ENCODE results near the gene CHD2. TPM values are rescaled to one million over a fixed set of nuclear protein-coding genes. Genes with fewer than 3 reads are reported as not detected.

CHD2 gene
- total and polyA plus RNA-seq, 8 donors: 21.5 to 833 (median 131) TPM

DNA sequence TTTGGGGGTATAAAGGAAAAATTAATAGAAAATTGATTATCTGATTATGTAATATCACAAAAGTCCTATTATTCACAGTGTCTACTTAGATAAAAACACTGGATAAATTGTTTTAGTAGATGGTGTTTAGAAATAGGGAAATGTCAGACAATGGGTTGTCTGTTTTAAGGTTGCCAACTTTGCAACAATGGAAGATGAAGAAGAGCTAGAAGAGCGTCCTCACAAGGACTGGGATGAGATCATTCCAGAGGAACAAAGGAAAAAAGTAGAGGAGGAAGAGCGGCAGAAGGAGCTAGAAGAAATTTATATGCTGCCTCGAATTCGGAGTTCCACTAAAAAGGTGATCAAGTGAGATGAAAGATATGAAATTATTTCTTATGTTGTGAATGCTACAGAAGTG lies 84.0 kb downstream of the CHD2 start:
- Histone ChIP-seq H3K36me3 (peaks cover 78 to 100% (median 97%) of the 10 kb centered on the region in 4 donors), H3K27ac (no peak overlapping the region), H3K4me1 (peaks cover 0 to 9% (median 3%) of the 10 kb centered on the region in 4 donors), H3K9me3 (no peaks in the 10 kb centered on the region), H3K4me3 (no peak overlapping the region), H3K27me3 (no peaks in the 10 kb centered on the region)
- WGBS, 5 donors: 85 to 93% (median 87%) methylated on average over 4 of the region's 4 CpGs
- TF ChIP-seq POLR2A (IDR thresholded peaks at IDR 0.05) (no peak), CTCF (IDR thresholded peaks at IDR 0.05) (no peak), POLR2AphosphoS5 (IDR thresholded peaks at IDR 0.05) (no peak), EP300 (IDR thresholded peaks at IDR 0.05) (no peak)
- no peak for DNase-seq
- intact Hi-C loops (cut with DNase I; ENCODE audit: low total_unique reads): no loop called here

GRCh38 chr15:92989470-92989869 lies 89.3 kb downstream of the CHD2 start:
- no peaks in the 10 kb centered on the region for H3K9me3 ChIP-seq
- 75 to 88% (median 87%) methylated on average over 2 of the region's 2 CpGs for WGBS, 5 donors
- intact Hi-C loops (cut with DNase I; ENCODE audit: low total_unique reads): no loop called here
- H3K4me3 ChIP-seq: no peak overlapping the region
- no peak for DNase-seq
- peaks cover 0 to 12% (median 3%) of the 10 kb centered on the region in 4 donors for H3K4me1 ChIP-seq
- peaks cover 68 to 100% (median 95%) of the 10 kb centered on the region in 4 donors for H3K36me3 ChIP-seq
- TF ChIP-seq EP300 (IDR thresholded peaks at IDR 0.05): no peak
- no peak for TF ChIP-seq POLR2AphosphoS5 (IDR thresholded peaks at IDR 0.05)
- TF ChIP-seq CTCF (IDR thresholded peaks at IDR 0.05): no peak
- TF ChIP-seq POLR2A (IDR thresholded peaks at IDR 0.05): no peak
- H3K27ac ChIP-seq: no peak overlapping the region
- H3K27me3 ChIP-seq: no peaks in the 10 kb centered on the region

GRCh38 chr15:92990031-92990430 lies 89.9 kb downstream of the CHD2 start:
- DNase-seq: no peak
- peaks cover 66 to 100% (median 95%) of the 10 kb centered on the region in 4 donors for H3K36me3 ChIP-seq
- H3K4me3 ChIP-seq: no peak overlapping the region
- WGBS, 5 donors: 76 to 93% (median 92%) methylated on average over 2 of the region's 2 CpGs
- H3K9me3 ChIP-seq: no peaks in the 10 kb centered on the region
- H3K4me1 ChIP-seq: peaks cover 0 to 12% (median 3%) of the 10 kb centered on the region in 4 donors
- no peak overlapping the region for H3K27ac ChIP-seq
- TF ChIP-seq POLR2AphosphoS5 (IDR thresholded peaks at IDR 0.05) (no peak), EP300 (IDR thresholded peaks at IDR 0.05) (no peak)
- intact Hi-C loops (cut with DNase I; ENCODE audit: low total_unique reads): loop anchor here (10.0 kb wide), 1 partner anchor 45 kb away; no protein-coding TSS in a partner anchor
- no peaks in the 10 kb centered on the region for H3K27me3 ChIP-seq

DNA sequence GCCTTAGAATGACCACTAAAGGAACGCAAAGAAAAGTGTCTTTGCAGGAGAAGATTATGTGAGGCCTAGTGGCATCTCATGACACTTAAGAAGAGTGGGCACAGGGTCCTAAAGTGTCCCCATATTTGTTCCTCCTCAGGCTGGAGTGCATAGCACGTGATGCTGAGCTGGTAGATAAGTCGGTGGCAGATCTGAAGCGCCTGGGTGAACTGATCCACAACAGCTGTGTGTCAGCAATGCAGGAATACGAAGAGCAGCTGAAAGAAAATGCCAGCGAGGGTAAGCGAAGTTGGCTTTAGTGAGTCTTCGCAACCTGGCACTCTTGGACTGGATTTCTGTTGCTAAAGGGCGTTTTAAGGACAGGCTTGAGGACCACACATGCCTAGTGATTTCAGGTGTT lies 92.6 kb downstream of the CHD2 start:
- TF ChIP-seq CTCF (IDR thresholded peaks at IDR 0.05) (no peak), EP300 (IDR thresholded peaks at IDR 0.05) (no peak), POLR2AphosphoS5 (IDR thresholded peaks at IDR 0.05) (no peak), POLR2A (IDR thresholded peaks at IDR 0.05) (no peak)
- H3K27me3 ChIP-seq: no peaks in the 10 kb centered on the region
- no peaks in the 10 kb centered on the region for H3K9me3 ChIP-seq
- no peak overlapping the region for H3K4me3 ChIP-seq
- H3K4me1 ChIP-seq: peaks cover 0 to 12% (median 3%) of the 10 kb centered on the region in 4 donors
- H3K36me3 ChIP-seq: peaks cover 62 to 100% (median 96%) of the 10 kb centered on the region in 4 donors
- H3K27ac ChIP-seq: no peak overlapping the region
- intact Hi-C loops (cut with DNase I; ENCODE audit: low total_unique reads): loop anchor here (10.0 kb wide), 1 partner anchor 48 kb away; no protein-coding TSS in a partner anchor
- 86 to 96% (median 89%) methylated on average over 9 of the region's 9 CpGs for WGBS, 5 donors
- no peak for DNase-seq

- WGBS, 5 donors: 93 to 99% (median 95%) methylated on average over 6 of the region's 6 CpGs
- no peak overlapping the region for H3K4me3 ChIP-seq
- H3K27me3 ChIP-seq: no peaks in the 10 kb centered on the region
- H3K9me3 ChIP-seq: no peaks in the 10 kb centered on the region
- no peak overlapping the region for H3K27ac ChIP-seq
- peaks cover 84 to 100% (median 98%) of the 10 kb centered on the region in 4 donors for H3K36me3 ChIP-seq
- intact Hi-C loops (cut with DNase I; ENCODE audit: low total_unique reads): loop anchor here (10.0 kb wide), 1 partner anchor 53 kb away; no protein-coding TSS in a partner anchor
- no peak for DNase-seq
- no peak for TF ChIP-seq EP300 (IDR thresholded peaks at IDR 0.05)
- TF ChIP-seq POLR2AphosphoS5 (IDR thresholded peaks at IDR 0.05): no peak
- no peak for TF ChIP-seq CTCF (IDR thresholded peaks at IDR 0.05)
- no peak for TF ChIP-seq POLR2A (IDR thresholded peaks at IDR 0.05)
- no peaks in the 10 kb centered on the region for H3K4me1 ChIP-seq
Measured at GRCh38 chr15:92997821-92998220, 97.7 kb downstream of the CHD2 start.
